ENCODE measurements around the gene C2orf42.
A peak's percentile ranks its signal among the peaks of the same experiment; 100 is the strongest.
"Not testable (repeated sequence)": the region's sequence is repeated elsewhere in the genome, so short reads cannot be mapped to it uniquely, and the experiment has no call there.

Gene C2orf42

GRCh38 chr2:70134323-70134983 lies 56.4 kb downstream of the C2orf42 start:
- H3K4me3 ChIP-seq (ENCODE audit: low read length); DNase-seq (ENCODE audit: low read depth, low spot score): not testable (repeated sequence)

GRCh38 chr2:70133491-70134322 lies 57.1 kb downstream of the C2orf42 start:
- DNase-seq (ENCODE audit: low read depth, low spot score): peak; percentile 65
- peak overlapping the region; percentile 47 for H3K4me3 ChIP-seq (ENCODE audit: low read length)

- no peak for DNase-seq (ENCODE audit: low read depth, low spot score)
- H3K4me3 ChIP-seq (ENCODE audit: low read length): peak overlapping the region; percentile 47
Measured at GRCh38 chr2:70133127-70133452, 57.7 kb downstream of the C2orf42 start.

- peak overlapping the region; percentile 47 for H3K4me3 ChIP-seq (ENCODE audit: low read length)
- peak; percentile 70 for DNase-seq (ENCODE audit: low read depth, low spot score)
Measured at GRCh38 chr2:70132244-70133126, 58.3 kb downstream of the C2orf42 start.

- not testable (repeated sequence) for DNase-seq (ENCODE audit: low read depth, low spot score); H3K4me3 ChIP-seq (ENCODE audit: low read length)
Measured at GRCh38 chr2:70131344-70132143, 59.3 kb downstream of the C2orf42 start.

GRCh38 chr2:70128005-70128404 lies 62.8 kb downstream of the C2orf42 start:
- no peak for DNase-seq (ENCODE audit: low read depth, low spot score)

GRCh38 chr2:70126413-70126812 lies 64.4 kb downstream of the C2orf42 start:
- DNase-seq (ENCODE audit: low read depth, low spot score): no peak
- no peak overlapping the region for H3K4me3 ChIP-seq (ENCODE audit: low read length)

More at GRCh38 chr2:70128005-70128404, 62.8 kb downstream of the C2orf42 start:
- no peak overlapping the region for H3K4me3 ChIP-seq (ENCODE audit: low read length)

- peak overlapping the region; percentile 80 for H3K4me3 ChIP-seq (ENCODE audit: low read length)
- DNase-seq (ENCODE audit: low read depth, low spot score): no peak
Measured at GRCh38 chr2:70125498-70125898, 65.3 kb downstream of the C2orf42 start.

GRCh38 chr2:70124983-70125480 lies 65.8 kb downstream of the C2orf42 start:
- peak; percentile 63 for DNase-seq (ENCODE audit: low read depth, low spot score)
- peak overlapping the region; percentile 80 for H3K4me3 ChIP-seq (ENCODE audit: low read length)

- peak overlapping the region; percentile 80 for H3K4me3 ChIP-seq (ENCODE audit: low read length)
- DNase-seq (ENCODE audit: low read depth, low spot score): no peak
Measured at GRCh38 chr2:70123829-70124116, 67.0 kb downstream of the C2orf42 start.

GRCh38 chr2:70123051-70123828 lies 67.6 kb downstream of the C2orf42 start:
- DNase-seq (ENCODE audit: low read depth, low spot score): no peak
- no peak overlapping the region; the same call in 1 of the 2 replicates for H3K4me3 ChIP-seq (ENCODE audit: low read length)

- H3K4me3 ChIP-seq (ENCODE audit: low read length): no peak overlapping the region
- no peak for DNase-seq (ENCODE audit: low read depth, low spot score)
Measured at GRCh38 chr2:70122470-70122869, 68.3 kb downstream of the C2orf42 start.

GRCh38 chr2:70121627-70122372 lies 69.0 kb downstream of the C2orf42 start:
- no peak overlapping the region for H3K4me3 ChIP-seq (ENCODE audit: low read length)
- no peak for DNase-seq (ENCODE audit: low read depth, low spot score)

GRCh38 chr2:70118798-70119454 lies 71.9 kb downstream of the C2orf42 start:
- peak; percentile 71 for DNase-seq (ENCODE audit: low read depth, low spot score)
- H3K4me3 ChIP-seq (ENCODE audit: low read length): peak overlapping the region; percentile 32

GRCh38 chr2:70116936-70117552 lies 73.8 kb downstream of the C2orf42 start:
- no peak for DNase-seq (ENCODE audit: low read depth, low spot score)
- H3K4me3 ChIP-seq (ENCODE audit: low read length): no peak overlapping the region

- DNase-seq (ENCODE audit: low read depth, low spot score): no peak
- H3K4me3 ChIP-seq (ENCODE audit: low read length): no peak overlapping the region
Measured at GRCh38 chr2:70115646-70116442, 75.0 kb downstream of the C2orf42 start.

Measured in Jurkat, Clone E6-1 (cell line).